ENCODE measurements around the gene AMOT. TPM values are rescaled to one million over a fixed set of nuclear protein-coding genes. Genes with fewer than 3 reads are reported as not detected.

The AMOT gene
- polyA plus RNA-seq, 1 donor from 2014 or later = 2.8 TPM

DNA sequence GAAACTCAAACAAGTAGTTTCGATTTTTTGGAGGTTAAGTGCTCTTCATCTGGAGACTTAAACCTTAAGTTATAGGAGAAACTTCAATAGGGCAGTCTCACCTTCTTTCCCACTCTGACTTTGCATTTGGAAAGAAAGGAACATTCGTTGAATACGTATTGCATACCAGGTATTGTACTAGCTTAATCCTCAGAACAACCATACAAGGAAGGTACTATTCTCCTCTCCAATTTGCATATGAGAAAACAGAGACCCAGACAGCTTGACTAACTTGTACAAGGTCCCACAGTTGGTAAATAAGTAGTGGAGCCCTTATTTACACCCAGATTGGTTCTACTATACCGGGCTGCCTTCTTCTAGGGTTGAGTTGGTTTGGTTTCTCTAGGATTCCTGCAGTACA is 32.6 kb downstream of the AMOT start:
- Histone ChIP-seq H3K9me2 (ENCODE audit: insufficient read depth, low read length) (no peaks in the 10 kb centered on the region), H3K27me3 (ENCODE audit: insufficient read depth, low read depth, low read length) (no peaks in the 10 kb centered on the region), H3K27ac (ENCODE audit: low read length) (no peak overlapping the region), H2AFZ (ENCODE audit: low read depth, low read length) (no peak overlapping the region), H3K9ac (ENCODE audit: low read length) (no peak overlapping the region), H4K20me1 (ENCODE audit: insufficient read depth) (no peaks in the 10 kb centered on the region), H3K9me3 (ENCODE audit: low read length) (no peaks in the 10 kb centered on the region), H3K4me2 (ENCODE audit: low read length) (no peak overlapping the region), H3F3A (ENCODE audit: insufficient read depth, low read length, poor library complexity, severe bottlenecking) (no peaks in the 10 kb centered on the region), H3K79me2 (replicated peaks; ENCODE audit: insufficient read depth, low read length) (no peaks in the 10 kb centered on the region), H3K4me3 (ENCODE audit: low read length) (no peak overlapping the region), H3K36me3 (ENCODE audit: insufficient read depth, low read length) (no peaks in the 10 kb centered on the region)
- TF ChIP-seq EZH2 (IDR thresholded peaks at IDR 0.05; ENCODE audit: borderline replicate concordance, insufficient read depth, low read length, poor library complexity, severe bottlenecking) (no peak), POLR2AphosphoS5 (IDR thresholded peaks at IDR 0.05) (no peak), MXI1 (conservative IDR thresholded peaks at IDR 0.05; ENCODE audit: poor library complexity, severe bottlenecking) (no peak), SMC3 (conservative IDR thresholded peaks at IDR 0.05; ENCODE audit: poor library complexity) (no peak), EP300 (conservative IDR thresholded peaks at IDR 0.05; ENCODE audit: poor library complexity, severe bottlenecking) (no peak), RAD21 (conservative IDR thresholded peaks at IDR 0.05) (no peak), TAF1 (IDR thresholded peaks at IDR 0.05; ENCODE audit: low read depth) (no peak)
- TF ChIP-seq, protein P1, sequence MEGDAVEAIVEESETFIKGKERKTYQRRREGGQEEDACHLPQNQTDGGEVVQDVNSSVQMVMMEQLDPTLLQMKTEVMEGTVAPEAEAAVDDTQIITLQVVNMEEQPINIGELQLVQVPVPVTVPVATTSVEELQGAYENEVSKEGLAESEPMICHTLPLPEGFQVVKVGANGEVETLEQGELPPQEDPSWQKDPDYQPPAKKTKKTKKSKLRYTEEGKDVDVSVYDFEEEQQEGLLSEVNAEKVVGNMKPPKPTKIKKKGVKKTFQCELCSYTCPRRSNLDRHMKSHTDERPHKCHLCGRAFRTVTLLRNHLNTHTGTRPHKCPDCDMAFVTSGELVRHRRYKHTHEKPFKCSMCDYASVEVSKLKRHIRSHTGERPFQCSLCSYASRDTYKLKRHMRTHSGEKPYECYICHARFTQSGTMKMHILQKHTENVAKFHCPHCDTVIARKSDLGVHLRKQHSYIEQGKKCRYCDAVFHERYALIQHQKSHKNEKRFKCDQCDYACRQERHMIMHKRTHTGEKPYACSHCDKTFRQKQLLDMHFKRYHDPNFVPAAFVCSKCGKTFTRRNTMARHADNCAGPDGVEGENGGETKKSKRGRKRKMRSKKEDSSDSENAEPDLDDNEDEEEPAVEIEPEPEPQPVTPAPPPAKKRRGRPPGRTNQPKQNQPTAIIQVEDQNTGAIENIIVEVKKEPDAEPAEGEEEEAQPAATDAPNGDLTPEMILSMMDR (IDR thresholded peaks at IDR 0.05; ENCODE audit: poor library complexity, severe bottlenecking) = no peak
- TF ChIP-seq, protein P2, sequence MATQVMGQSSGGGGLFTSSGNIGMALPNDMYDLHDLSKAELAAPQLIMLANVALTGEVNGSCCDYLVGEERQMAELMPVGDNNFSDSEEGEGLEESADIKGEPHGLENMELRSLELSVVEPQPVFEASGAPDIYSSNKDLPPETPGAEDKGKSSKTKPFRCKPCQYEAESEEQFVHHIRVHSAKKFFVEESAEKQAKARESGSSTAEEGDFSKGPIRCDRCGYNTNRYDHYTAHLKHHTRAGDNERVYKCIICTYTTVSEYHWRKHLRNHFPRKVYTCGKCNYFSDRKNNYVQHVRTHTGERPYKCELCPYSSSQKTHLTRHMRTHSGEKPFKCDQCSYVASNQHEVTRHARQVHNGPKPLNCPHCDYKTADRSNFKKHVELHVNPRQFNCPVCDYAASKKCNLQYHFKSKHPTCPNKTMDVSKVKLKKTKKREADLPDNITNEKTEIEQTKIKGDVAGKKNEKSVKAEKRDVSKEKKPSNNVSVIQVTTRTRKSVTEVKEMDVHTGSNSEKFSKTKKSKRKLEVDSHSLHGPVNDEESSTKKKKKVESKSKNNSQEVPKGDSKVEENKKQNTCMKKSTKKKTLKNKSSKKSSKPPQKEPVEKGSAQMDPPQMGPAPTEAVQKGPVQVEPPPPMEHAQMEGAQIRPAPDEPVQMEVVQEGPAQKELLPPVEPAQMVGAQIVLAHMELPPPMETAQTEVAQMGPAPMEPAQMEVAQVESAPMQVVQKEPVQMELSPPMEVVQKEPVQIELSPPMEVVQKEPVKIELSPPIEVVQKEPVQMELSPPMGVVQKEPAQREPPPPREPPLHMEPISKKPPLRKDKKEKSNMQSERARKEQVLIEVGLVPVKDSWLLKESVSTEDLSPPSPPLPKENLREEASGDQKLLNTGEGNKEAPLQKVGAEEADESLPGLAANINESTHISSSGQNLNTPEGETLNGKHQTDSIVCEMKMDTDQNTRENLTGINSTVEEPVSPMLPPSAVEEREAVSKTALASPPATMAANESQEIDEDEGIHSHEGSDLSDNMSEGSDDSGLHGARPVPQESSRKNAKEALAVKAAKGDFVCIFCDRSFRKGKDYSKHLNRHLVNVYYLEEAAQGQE (IDR thresholded peaks at IDR 0.05; ENCODE audit: borderline replicate concordance) = no peak

- no peaks in the 10 kb centered on the region for H4K20me1 ChIP-seq (ENCODE audit: insufficient read depth)
- TF ChIP-seq TAF1 (IDR thresholded peaks at IDR 0.05; ENCODE audit: low read depth) (no peak), SMC3 (conservative IDR thresholded peaks at IDR 0.05; ENCODE audit: poor library complexity) (no peak), POLR2AphosphoS5 (IDR thresholded peaks at IDR 0.05) (no peak), RAD21 (conservative IDR thresholded peaks at IDR 0.05) (no peak), MXI1 (conservative IDR thresholded peaks at IDR 0.05; ENCODE audit: poor library complexity, severe bottlenecking) (no peak), EP300 (conservative IDR thresholded peaks at IDR 0.05; ENCODE audit: poor library complexity, severe bottlenecking) (no peak), EZH2 (IDR thresholded peaks at IDR 0.05; ENCODE audit: borderline replicate concordance, insufficient read depth, low read length, poor library complexity, severe bottlenecking) (no peak)
- TF ChIP-seq, protein P1 (IDR thresholded peaks at IDR 0.05; ENCODE audit: poor library complexity, severe bottlenecking) = no peak
- TF ChIP-seq, protein P2 (IDR thresholded peaks at IDR 0.05; ENCODE audit: borderline replicate concordance) = no peak
- H3K27me3 ChIP-seq (ENCODE audit: insufficient read depth, low read depth, low read length) = no peaks in the 10 kb centered on the region
- H3K4me2 ChIP-seq (ENCODE audit: low read length) = no peak overlapping the region
- no peaks in the 10 kb centered on the region for H3K9me3 ChIP-seq (ENCODE audit: low read length)
- no peaks in the 10 kb centered on the region for H3K36me3 ChIP-seq (ENCODE audit: insufficient read depth, low read length)
- no peaks in the 10 kb centered on the region for H3K79me2 ChIP-seq (replicated peaks; ENCODE audit: insufficient read depth, low read length)
- H2AFZ ChIP-seq (ENCODE audit: low read depth, low read length) = no peak overlapping the region
- no peaks in the 10 kb centered on the region for H3K9me2 ChIP-seq (ENCODE audit: insufficient read depth, low read length)
- H3K9ac ChIP-seq (ENCODE audit: low read length) = no peak overlapping the region
- no peak overlapping the region for H3K27ac ChIP-seq (ENCODE audit: low read length)
- H3F3A ChIP-seq (ENCODE audit: insufficient read depth, low read length, poor library complexity, severe bottlenecking) = no peaks in the 10 kb centered on the region
- H3K4me3 ChIP-seq (ENCODE audit: low read length) = no peak overlapping the region
Measured at GRCh38 chrX:112803060-112803459, 37.6 kb downstream of the AMOT start.

Measured in neural cell (in vitro differentiated cells).